ENCODE measurements around the gene NAALADL2.
"Not testable (repeated sequence)": the region's sequence is repeated elsewhere in the genome, so short reads cannot be mapped to it uniquely, and the experiment has no call there.

The NAALADL2 gene

DNA sequence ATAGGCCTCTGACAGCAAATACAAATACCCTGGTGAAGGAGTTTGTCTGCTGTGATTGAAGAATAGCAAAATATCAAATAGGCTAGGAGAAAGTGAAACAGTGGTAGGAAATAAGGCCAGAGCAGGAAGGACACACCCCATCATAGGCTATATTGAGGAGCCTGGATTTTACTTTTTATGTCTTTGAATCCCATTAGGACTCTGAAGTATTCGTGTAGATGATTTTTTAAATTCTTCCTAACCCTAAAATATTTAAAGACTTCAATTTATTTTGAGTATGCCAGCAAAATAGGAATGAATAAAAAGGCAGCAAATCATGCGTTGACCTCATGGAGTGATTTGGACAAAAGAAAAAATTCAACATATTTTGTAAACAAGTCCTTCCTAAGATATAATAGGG is 562.8 kb downstream of the NAALADL2 start:
- H3K27ac ChIP-seq (ENCODE audit: low read length) = no peak overlapping the region
- no peaks in the 10 kb centered on the region for H3K9me3 ChIP-seq (ENCODE audit: control insufficient read depth, low read depth, low read length)
- H3K27me3 ChIP-seq (ENCODE audit: control insufficient read depth, insufficient read depth, low read length) = no peaks in the 10 kb centered on the region
- no peak overlapping the region for H3K9ac ChIP-seq (ENCODE audit: low read length)
- H3K4me1 ChIP-seq (ENCODE audit: control insufficient read depth, low read depth, low read length) = no peaks in the 10 kb centered on the region
- H3K4me3 ChIP-seq (ENCODE audit: low read length) = no peak overlapping the region
- no peaks in the 10 kb centered on the region for H3K36me3 ChIP-seq (ENCODE audit: control insufficient read depth, low read depth, low read length)

- H3K4me1 ChIP-seq (ENCODE audit: control insufficient read depth, low read depth, low read length) = no peaks in the 10 kb centered on the region
- H3K4me3 ChIP-seq (ENCODE audit: low read length) = no peak overlapping the region
- no peaks in the 10 kb centered on the region for H3K36me3 ChIP-seq (ENCODE audit: control insufficient read depth, low read depth, low read length)
- no peak overlapping the region for H3K27ac ChIP-seq (ENCODE audit: low read length)
- H3K27me3 ChIP-seq (ENCODE audit: control insufficient read depth, insufficient read depth, low read length) = no peaks in the 10 kb centered on the region
- H3K9me3 ChIP-seq (ENCODE audit: control insufficient read depth, low read depth, low read length) = no peaks in the 10 kb centered on the region
- no peak overlapping the region for H3K9ac ChIP-seq (ENCODE audit: low read length)
Observed at GRCh38 chr3:175422744-175423143, 563.6 kb downstream of the NAALADL2 start.

- not testable (repeated sequence) for H3K27ac ChIP-seq (ENCODE audit: low read length); H3K27me3 ChIP-seq (ENCODE audit: control insufficient read depth, insufficient read depth, low read length); H3K9ac ChIP-seq (ENCODE audit: low read length); H3K9me3 ChIP-seq (ENCODE audit: control insufficient read depth, low read depth, low read length); H3K4me3 ChIP-seq (ENCODE audit: low read length); H3K4me1 ChIP-seq (ENCODE audit: control insufficient read depth, low read depth, low read length); H3K36me3 ChIP-seq (ENCODE audit: control insufficient read depth, low read depth, low read length)
Observed at GRCh38 chr3:175423848-175424247, 564.7 kb downstream of the NAALADL2 start.

DNA sequence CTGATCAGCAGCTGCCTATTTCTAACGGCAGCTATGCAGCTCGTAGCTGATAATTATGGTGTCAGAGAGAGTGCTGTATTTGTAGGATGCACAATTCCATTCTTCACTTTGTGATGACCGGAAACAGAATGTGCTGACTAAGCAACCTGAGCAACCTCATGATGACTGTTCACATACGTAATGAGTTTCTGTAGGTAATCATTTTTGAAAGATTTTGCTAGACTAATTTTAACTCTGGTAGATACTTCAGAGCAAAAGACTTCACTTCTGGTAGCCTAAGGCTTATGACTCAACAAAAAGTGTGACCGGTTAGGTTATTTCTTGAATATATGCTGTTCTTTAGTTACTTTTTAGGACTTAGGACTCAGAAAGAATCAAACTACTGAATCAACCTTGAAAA is 567.7 kb downstream of the NAALADL2 start:
- no peaks in the 10 kb centered on the region for H3K9me3 ChIP-seq (ENCODE audit: control insufficient read depth, low read depth, low read length)
- H3K27ac ChIP-seq (ENCODE audit: low read length) = no peak overlapping the region
- H3K9ac ChIP-seq (ENCODE audit: low read length) = no peak overlapping the region
- no peaks in the 10 kb centered on the region for H3K4me1 ChIP-seq (ENCODE audit: control insufficient read depth, low read depth, low read length)
- H3K4me3 ChIP-seq (ENCODE audit: low read length) = no peak overlapping the region
- no peaks in the 10 kb centered on the region for H3K36me3 ChIP-seq (ENCODE audit: control insufficient read depth, low read depth, low read length)
- H3K27me3 ChIP-seq (ENCODE audit: control insufficient read depth, insufficient read depth, low read length) = no peaks in the 10 kb centered on the region

DNA sequence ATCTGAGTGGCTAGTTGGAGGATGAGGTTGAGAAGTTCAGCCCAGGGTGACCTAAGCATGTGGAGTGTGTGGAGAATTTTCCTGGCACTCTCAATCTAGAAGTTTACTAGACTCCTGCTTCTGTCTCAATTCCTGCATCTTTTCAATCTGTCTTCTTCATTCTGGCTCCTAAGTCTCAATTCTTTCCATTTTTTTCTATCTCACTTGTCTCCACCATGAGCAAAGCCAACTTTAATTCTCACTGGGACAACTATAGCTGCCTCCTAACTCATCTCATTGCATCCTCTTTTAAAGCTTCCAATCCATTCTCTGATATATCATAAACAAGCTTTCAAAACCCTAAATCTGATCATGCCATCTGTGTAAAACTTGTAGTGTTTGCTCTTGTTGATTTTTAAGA is 569.3 kb downstream of the NAALADL2 start:
- H3K36me3 ChIP-seq (ENCODE audit: control insufficient read depth, low read depth, low read length) = no peaks in the 10 kb centered on the region
- no peaks in the 10 kb centered on the region for H3K27me3 ChIP-seq (ENCODE audit: control insufficient read depth, insufficient read depth, low read length)
- H3K4me1 ChIP-seq (ENCODE audit: control insufficient read depth, low read depth, low read length) = no peaks in the 10 kb centered on the region
- no peaks in the 10 kb centered on the region for H3K9me3 ChIP-seq (ENCODE audit: control insufficient read depth, low read depth, low read length)
- no peak overlapping the region for H3K27ac ChIP-seq (ENCODE audit: low read length)
- H3K4me3 ChIP-seq (ENCODE audit: low read length) = no peak overlapping the region
- H3K9ac ChIP-seq (ENCODE audit: low read length) = no peak overlapping the region

DNA sequence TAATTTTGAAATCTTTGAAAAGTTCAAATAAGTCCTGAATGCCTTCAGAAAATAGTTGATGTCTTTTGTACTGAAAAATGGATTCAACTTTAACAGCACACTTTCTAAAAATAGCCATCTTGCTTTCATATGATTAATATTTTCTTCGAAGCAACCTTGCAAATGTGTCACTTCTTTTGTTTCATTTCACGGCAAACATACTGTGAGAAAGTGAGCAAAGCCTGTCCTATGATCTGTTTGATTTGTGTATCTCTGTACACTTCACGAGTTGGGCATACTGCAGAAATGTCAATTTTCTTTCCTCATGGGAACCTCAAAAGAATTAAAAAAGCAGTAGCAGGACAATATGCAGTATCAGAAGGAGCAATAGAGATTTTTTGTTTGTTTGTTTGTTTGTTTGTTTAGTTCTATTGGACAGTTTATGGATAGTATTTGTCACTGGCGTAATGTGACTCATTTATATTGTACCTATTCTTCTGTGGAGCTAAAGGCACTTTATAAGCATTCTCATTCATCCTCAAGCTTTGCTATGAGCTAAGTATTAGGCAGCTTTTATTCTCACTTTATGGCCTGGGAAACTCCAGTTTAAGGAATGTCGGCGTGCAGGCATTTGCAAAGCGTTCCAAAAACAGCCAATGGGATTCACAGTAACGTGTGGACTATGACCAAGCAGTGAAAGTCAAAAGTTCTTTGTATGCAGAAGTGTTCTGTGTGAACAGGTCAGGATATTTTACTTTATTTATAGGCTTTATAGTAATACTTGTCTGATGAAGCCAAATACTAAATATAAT is 572.0 kb downstream of the NAALADL2 start:
- Histone ChIP-seq H3K27ac (ENCODE audit: low read length) (no peak overlapping the region), H3K4me1 (ENCODE audit: control insufficient read depth, low read depth, low read length) (no peaks in the 10 kb centered on the region), H3K36me3 (ENCODE audit: control insufficient read depth, low read depth, low read length) (no peaks in the 10 kb centered on the region), H3K4me3 (ENCODE audit: low read length) (no peak overlapping the region), H3K9me3 (ENCODE audit: control insufficient read depth, low read depth, low read length) (no peaks in the 10 kb centered on the region), H3K9ac (ENCODE audit: low read length) (no peak overlapping the region), H3K27me3 (ENCODE audit: control insufficient read depth, insufficient read depth, low read length) (no peaks in the 10 kb centered on the region)

- Histone ChIP-seq H3K9me3 (ENCODE audit: control insufficient read depth, low read depth, low read length) (no peaks in the 10 kb centered on the region), H3K9ac (ENCODE audit: low read length) (no peak overlapping the region), H3K36me3 (ENCODE audit: control insufficient read depth, low read depth, low read length) (no peaks in the 10 kb centered on the region), H3K4me3 (ENCODE audit: low read length) (no peak overlapping the region), H3K27ac (ENCODE audit: low read length) (no peak overlapping the region), H3K4me1 (ENCODE audit: control insufficient read depth, low read depth, low read length) (no peaks in the 10 kb centered on the region), H3K27me3 (ENCODE audit: control insufficient read depth, insufficient read depth, low read length) (no peaks in the 10 kb centered on the region)
Observed at GRCh38 chr3:175432376-175433025, 573.4 kb downstream of the NAALADL2 start.

DNA sequence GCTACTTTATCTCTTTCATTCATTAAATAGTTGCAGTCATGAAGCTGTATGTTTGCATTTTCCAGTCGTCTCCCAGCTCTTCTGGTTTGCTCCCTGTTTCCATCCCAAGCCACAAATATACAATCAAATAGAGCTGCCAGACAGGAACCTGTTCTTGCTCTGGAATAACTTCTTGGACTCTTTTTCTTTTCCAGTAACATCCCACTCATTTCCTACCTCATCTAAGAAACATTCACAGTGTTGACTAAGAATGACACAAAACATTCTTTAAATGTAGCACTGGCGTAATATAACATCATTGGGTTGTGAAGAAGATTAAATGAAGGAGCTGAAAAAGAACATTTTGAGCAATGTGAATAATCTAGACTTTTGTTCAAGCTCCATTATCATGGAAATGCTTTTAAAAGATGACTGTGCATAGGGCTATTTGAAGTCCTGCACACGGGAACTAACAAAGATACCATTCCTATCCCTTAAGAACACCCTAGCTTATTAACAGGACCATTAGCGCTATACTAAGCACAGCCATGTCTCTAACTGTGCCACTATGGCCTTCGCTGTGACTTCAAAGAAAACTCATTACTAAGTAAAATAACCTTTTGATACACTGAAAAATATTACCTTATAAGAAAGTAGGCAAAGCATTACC is 574.0 kb downstream of the NAALADL2 start:
- no peak overlapping the region for H3K27ac ChIP-seq (ENCODE audit: low read length)
- H3K27me3 ChIP-seq (ENCODE audit: control insufficient read depth, insufficient read depth, low read length) = no peaks in the 10 kb centered on the region
- H3K9ac ChIP-seq (ENCODE audit: low read length) = no peak overlapping the region
- no peaks in the 10 kb centered on the region for H3K9me3 ChIP-seq (ENCODE audit: control insufficient read depth, low read depth, low read length)
- no peaks in the 10 kb centered on the region for H3K36me3 ChIP-seq (ENCODE audit: control insufficient read depth, low read depth, low read length)
- H3K4me1 ChIP-seq (ENCODE audit: control insufficient read depth, low read depth, low read length) = no peaks in the 10 kb centered on the region
- H3K4me3 ChIP-seq (ENCODE audit: low read length) = no peak overlapping the region

GRCh38 chr3:175434561-175434960 is 575.4 kb downstream of the NAALADL2 start:
- no peaks in the 10 kb centered on the region for H3K9me3 ChIP-seq (ENCODE audit: control insufficient read depth, low read depth, low read length)
- H3K27me3 ChIP-seq (ENCODE audit: control insufficient read depth, insufficient read depth, low read length) = no peaks in the 10 kb centered on the region
- H3K4me1 ChIP-seq (ENCODE audit: control insufficient read depth, low read depth, low read length) = no peaks in the 10 kb centered on the region
- no peak overlapping the region for H3K27ac ChIP-seq (ENCODE audit: low read length)
- no peaks in the 10 kb centered on the region for H3K36me3 ChIP-seq (ENCODE audit: control insufficient read depth, low read depth, low read length)
- no peak overlapping the region for H3K9ac ChIP-seq (ENCODE audit: low read length)
- no peak overlapping the region for H3K4me3 ChIP-seq (ENCODE audit: low read length)

GRCh38 chr3:175443682-175444081 is 584.5 kb downstream of the NAALADL2 start:
- Histone ChIP-seq H3K36me3 (ENCODE audit: control insufficient read depth, low read depth, low read length) (no peaks in the 10 kb centered on the region), H3K4me3 (ENCODE audit: low read length) (no peak overlapping the region), H3K9ac (ENCODE audit: low read length) (no peak overlapping the region), H3K4me1 (ENCODE audit: control insufficient read depth, low read depth, low read length) (no peaks in the 10 kb centered on the region), H3K27ac (ENCODE audit: low read length) (no peak overlapping the region), H3K27me3 (ENCODE audit: control insufficient read depth, insufficient read depth, low read length) (no peaks in the 10 kb centered on the region), H3K9me3 (ENCODE audit: control insufficient read depth, low read depth, low read length) (no peaks in the 10 kb centered on the region)

DNA sequence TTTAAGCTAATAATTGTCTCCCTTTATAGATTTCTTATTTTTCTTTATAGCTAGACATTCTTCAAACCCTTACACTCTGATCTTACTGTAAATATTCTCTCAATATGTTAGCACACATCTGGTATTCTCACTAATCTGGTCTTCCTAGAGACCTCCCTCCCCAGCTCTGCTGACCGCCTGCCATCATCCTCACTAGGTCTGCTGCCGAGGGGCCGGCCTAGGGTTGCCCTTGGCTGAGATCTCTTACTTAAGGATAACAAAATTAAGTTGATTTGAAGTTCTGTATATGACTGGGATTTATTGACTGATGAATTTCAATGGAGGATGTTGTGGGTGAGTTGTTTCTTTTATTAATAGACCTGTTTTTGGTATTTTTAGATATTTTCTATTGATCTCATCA is 586.6 kb downstream of the NAALADL2 start:
- Histone ChIP-seq H3K9me3 (ENCODE audit: control insufficient read depth, low read depth, low read length) (no peaks in the 10 kb centered on the region), H3K27ac (ENCODE audit: low read length) (no peak overlapping the region), H3K4me1 (ENCODE audit: control insufficient read depth, low read depth, low read length) (no peaks in the 10 kb centered on the region), H3K36me3 (ENCODE audit: control insufficient read depth, low read depth, low read length) (no peaks in the 10 kb centered on the region), H3K27me3 (ENCODE audit: control insufficient read depth, insufficient read depth, low read length) (no peaks in the 10 kb centered on the region), H3K9ac (ENCODE audit: low read length) (no peak overlapping the region), H3K4me3 (ENCODE audit: low read length) (no peak overlapping the region)

Data from iPS-18a (cell line).